AG04450 (cell line): ENCODE data around the gene ERCC4. TPM values are rescaled to one million over a fixed set of nuclear protein-coding genes. Genes with fewer than 3 reads are reported as not detected.

Experiments
- CTCF ChIA-PET: fragments of 300-600, 350-600 bp; formaldehyde crosslinking; extraction: SDS; loops from one replicate; lab custom pipeline; 2022; ENCODE audit warnings: antibody characterized with exemption, inconsistent platforms; lab: Charles Lee
- POLR2A ChIA-PET: fragments of 350-600 bp; formaldehyde crosslinking; extraction: SDS; loops from one replicate; lab custom pipeline; 2021; ENCODE audit warnings: antibody characterized with exemption, inconsistent platforms; lab: Yijun Ruan, JAX
- DNase-seq: peaks from one replicate; pipeline ENCODE4 v3.0.0-alpha.2; 2011; ENCODE audit warnings: low read depth, low spot score
- H3K27ac ChIP-seq: one replicate; pipeline ENCODE4 v1.5.1; 2012; ENCODE audit warnings: low read depth, low read length, control low read depth
- H3K27me3 ChIP-seq: one replicate; pipeline ENCODE4 v1.6.0; 2012; ENCODE audit warnings: low read length; ENCODE audit not compliant: control insufficient read depth, insufficient read depth
- H3K4me3 ChIP-seq: 2 replicates; pipeline ENCODE4 v1.5.1; 2011; ENCODE audit warnings: mild to moderate bottlenecking, low read depth, low read length, control low read depth
- H3K9me3 ChIP-seq: 2 replicates; pipeline ENCODE4 v1.5.1; 2012; ENCODE audit warnings: low read length; ENCODE audit not compliant: control insufficient read depth, insufficient read depth
- polyA plus RNA-seq: library from polyadenylated mRNA; depleted of rRNA; stranded (reverse); fragments of >200 nt; gene quantifications from 2 replicates; pipeline ENCODE4 v1.2.3, GENCODE V29; 2011
- TF ChIP-seq, protein P1 (sequence below): IDR thresholded peaks from 2 replicates; pipeline ENCODE4 v1.5.1; 2011; ENCODE audit warnings: low read depth, low read length, control low read depth, inconsistent platforms

The ERCC4 gene
- polyA plus RNA-seq, 1 experiment, result 9.8 TPM

DNA sequence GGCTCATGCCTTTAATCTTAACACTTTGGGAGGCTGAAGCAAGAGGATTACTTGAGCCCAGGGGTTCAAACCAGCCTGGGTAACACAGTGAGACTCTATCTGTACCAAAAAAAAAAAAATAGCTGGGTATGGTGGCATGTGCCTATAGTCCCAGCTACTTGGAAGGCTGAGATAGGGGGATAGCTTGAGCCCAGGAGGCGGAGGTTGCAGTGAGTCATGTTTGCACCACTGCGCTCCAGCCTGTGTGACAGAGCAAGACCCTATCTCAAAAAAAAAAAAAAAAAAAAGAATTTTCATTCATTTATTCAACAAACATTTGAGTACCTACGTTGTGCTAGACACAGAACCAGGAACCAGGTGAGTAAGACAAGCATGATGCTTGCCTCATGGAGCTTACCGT, 77.6 kb downstream of the ERCC4 start:
- TF ChIP-seq, protein P1, sequence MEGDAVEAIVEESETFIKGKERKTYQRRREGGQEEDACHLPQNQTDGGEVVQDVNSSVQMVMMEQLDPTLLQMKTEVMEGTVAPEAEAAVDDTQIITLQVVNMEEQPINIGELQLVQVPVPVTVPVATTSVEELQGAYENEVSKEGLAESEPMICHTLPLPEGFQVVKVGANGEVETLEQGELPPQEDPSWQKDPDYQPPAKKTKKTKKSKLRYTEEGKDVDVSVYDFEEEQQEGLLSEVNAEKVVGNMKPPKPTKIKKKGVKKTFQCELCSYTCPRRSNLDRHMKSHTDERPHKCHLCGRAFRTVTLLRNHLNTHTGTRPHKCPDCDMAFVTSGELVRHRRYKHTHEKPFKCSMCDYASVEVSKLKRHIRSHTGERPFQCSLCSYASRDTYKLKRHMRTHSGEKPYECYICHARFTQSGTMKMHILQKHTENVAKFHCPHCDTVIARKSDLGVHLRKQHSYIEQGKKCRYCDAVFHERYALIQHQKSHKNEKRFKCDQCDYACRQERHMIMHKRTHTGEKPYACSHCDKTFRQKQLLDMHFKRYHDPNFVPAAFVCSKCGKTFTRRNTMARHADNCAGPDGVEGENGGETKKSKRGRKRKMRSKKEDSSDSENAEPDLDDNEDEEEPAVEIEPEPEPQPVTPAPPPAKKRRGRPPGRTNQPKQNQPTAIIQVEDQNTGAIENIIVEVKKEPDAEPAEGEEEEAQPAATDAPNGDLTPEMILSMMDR, result no peak
- H3K27me3 ChIP-seq, result peaks cover 10% of the 10 kb centered on the region
- ChIA-PET CTCF (no interaction called here), POLR2A (no interaction called here)
- H3K4me3 ChIP-seq, result no peak overlapping the region
- no peaks in the 10 kb centered on the region for H3K9me3 ChIP-seq
- H3K27ac ChIP-seq, result no peak overlapping the region
- no peak for DNase-seq

DNA sequence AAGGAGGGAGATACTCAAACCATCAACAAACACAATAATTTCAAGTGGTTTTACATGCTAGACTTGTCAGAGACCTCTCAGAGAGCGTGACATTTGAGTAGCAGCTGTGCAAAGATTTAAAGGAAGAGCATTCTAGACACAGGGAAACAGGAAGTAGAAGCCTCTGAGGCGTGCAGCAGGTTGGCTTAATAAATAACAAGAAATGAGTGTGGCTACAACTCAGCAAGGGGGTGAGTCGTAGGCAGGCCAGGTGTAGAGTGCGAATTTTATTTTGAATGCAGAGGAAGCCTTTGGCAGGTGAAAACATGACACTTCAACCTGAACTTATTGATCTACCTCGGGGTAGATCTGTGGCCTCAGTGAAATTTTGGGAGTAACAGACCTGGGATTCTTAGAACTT, 78.0 kb downstream of the ERCC4 start:
- Histone ChIP-seq H3K4me3 (no peak overlapping the region), H3K27ac (no peak overlapping the region), H3K9me3 (no peaks in the 10 kb centered on the region), H3K27me3 (peaks cover 8% of the 10 kb centered on the region)
- CTCF ChIA-PET, result no interaction called here
- POLR2A ChIA-PET, result no interaction called here
- DNase-seq, result no peak
- TF ChIP-seq, protein P1, result no peak

DNA sequence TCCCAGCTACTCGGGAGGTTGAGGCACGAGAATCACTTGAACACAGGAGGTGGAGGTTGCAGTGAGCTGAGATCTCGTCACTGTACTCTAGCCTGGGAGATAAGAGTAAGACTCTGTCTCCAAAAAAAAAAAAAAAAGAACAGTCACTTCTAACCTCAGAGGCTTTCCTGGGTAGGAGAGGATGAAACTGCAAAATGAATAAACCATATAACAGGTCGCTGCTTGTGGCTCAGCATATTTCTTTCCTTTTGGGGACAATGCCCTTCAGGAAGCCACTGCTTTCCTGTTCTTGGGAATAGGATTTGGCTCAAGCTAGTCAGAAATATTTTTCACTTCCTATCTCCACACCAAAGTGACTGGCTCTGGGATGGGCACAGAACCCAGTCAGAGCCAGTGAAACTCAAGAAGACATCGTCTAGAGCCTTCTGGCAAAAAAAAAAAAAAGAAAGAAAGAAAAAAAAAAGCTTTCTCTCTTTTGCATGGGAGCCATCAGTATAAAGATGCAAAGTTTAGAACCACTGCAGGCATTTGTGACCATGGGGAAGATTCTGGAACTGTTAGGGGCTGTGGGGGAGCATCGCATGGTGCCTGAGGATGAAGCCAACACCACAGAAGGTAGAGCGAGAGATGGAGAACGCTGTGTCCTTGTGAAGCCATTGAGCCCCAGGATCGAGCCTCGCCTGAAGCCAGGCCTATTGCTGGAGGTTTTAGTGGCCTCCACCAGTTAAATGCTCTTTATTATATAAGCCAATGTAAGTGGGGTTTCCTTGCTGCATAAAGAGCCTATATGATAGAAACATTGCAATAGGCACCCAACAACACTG, 79.3 kb downstream of the ERCC4 start:
- Histone ChIP-seq H3K9me3 (no peaks in the 10 kb centered on the region), H3K27me3 (peaks cover 8% of the 10 kb centered on the region), H3K4me3 (no peak overlapping the region), H3K27ac (no peak overlapping the region)
- ChIA-PET CTCF (interaction anchor here (0.7 kb wide), 1 partner anchor 1904 kb away, joined by 3 read pairs; no protein-coding TSS in a partner anchor), POLR2A (no interaction called here)
- TF ChIP-seq, protein P1, result no peak
- DNase-seq, result no peak

DNA sequence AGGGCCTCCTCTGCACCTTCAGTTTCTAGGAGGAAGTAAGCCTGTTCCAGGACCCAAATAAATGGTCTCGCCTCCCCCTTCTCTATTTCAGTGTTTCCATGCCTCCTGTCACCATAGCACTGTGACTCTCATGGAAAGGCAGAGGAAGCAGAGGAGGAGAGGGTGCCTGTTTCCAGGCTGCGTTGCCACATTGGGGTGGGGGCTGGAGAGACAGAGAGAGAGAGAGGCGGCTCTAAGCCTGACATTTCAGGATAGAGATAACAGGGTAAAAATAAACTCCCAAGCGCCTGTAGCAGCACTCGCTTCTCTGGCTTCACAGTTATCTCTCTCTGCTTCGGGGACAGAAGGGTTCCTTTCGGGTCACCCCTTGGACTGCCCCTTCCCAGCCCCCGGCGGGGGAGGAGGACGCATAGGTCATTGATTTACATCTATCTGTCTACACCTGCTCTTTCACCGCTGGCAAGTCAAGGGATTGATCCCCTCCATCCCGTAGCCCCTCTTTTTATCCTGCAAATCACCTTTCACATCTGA, 80.0 kb downstream of the ERCC4 start:
- ChIA-PET CTCF (interaction anchor here (1.0 kb wide), 1 partner anchor 186 kb away, joined by 3 read pairs; no protein-coding TSS in a partner anchor), POLR2A (no interaction called here)
- Histone ChIP-seq H3K4me3 (no peak overlapping the region), H3K27ac (no peak overlapping the region), H3K27me3 (peaks cover 5% of the 10 kb centered on the region), H3K9me3 (no peaks in the 10 kb centered on the region)
- no peak for DNase-seq
- TF ChIP-seq, protein P1, result no peak

DNA sequence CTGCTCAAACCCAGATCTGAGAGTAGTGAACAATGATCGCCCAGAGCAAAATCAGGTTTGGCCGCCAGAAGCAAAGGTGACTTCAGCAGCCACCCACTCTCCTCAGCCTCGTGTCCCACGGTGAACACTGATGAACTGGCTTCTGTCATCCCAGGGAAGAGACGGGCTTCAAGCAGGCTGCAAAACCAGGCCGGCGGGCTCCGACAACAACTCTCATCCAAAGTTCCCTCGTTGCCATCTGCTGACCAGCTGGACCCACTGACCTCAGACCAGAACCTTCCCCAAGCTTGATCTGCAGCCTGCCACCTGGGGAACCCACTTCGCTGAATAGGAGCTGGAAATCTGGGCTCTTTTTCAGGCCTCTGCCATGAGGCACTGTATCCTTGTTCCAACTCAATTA, 81.6 kb downstream of the ERCC4 start:
- no peak overlapping the region for H3K4me3 ChIP-seq
- CTCF ChIA-PET, result interaction anchor here (1.5 kb wide), 1 partner anchor 82 kb away, joined by 9 read pairs; the partner anchor contains the start of gene ERCC4
- POLR2A ChIA-PET, result no interaction called here
- no peaks in the 10 kb centered on the region for H3K27me3 ChIP-seq
- H3K9me3 ChIP-seq, result no peaks in the 10 kb centered on the region
- TF ChIP-seq, protein P1, result no peak
- no peak for DNase-seq
- no peak overlapping the region for H3K27ac ChIP-seq
